Fibroblast of the conjunctiva (primary cell): ENCODE results near the gene DNAJC9.
A peak's percentile ranks its signal among the peaks of the same experiment; 100 is the strongest.
"Not testable (repeated sequence)": the region's sequence is repeated elsewhere in the genome, so short reads cannot be mapped to it uniquely, and the experiment has no call there.

Experiments
- DNase-seq: peaks from one replicate; pipeline ENCODE4 v3.0.0-alpha.2; 2010; ENCODE audit warnings: low read depth

The DNAJC9 gene

GRCh38 chr10:73246646-73247508 is at the start of gene DNAJC9:
DNAJC9 (minus strand) TSS chr10:73247255; CDS start chr10:73247189, 66 bp downstream.
- DNase-seq: peak; percentile 85

- no peak for DNase-seq
Measured at GRCh38 chr10:73293461-73293860, 46.4 kb upstream of the DNAJC9 start.

GRCh38 chr10:73289958-73290357 is 42.9 kb upstream of the DNAJC9 start:
- DNase-seq: no peak

- no peak for DNase-seq
Measured at GRCh38 chr10:73287441-73287840, 40.4 kb upstream of the DNAJC9 start.

- no peak for DNase-seq
Measured at GRCh38 chr10:73281097-73281496, 34.0 kb upstream of the DNAJC9 start.

GRCh38 chr10:73264423-73264822 is 17.4 kb upstream of the DNAJC9 start:
- no peak for DNase-seq

- peak; percentile 22 for DNase-seq
Measured at GRCh38 chr10:73263693-73264347, 16.8 kb upstream of the DNAJC9 start.

GRCh38 chr10:73262880-73263555 is 16.0 kb upstream of the DNAJC9 start:
- no peak for DNase-seq

- peak; percentile 90 for DNase-seq
Measured at GRCh38 chr10:73262105-73262730, 15.2 kb upstream of the DNAJC9 start.

- no peak for DNase-seq
Measured at GRCh38 chr10:73261362-73261995, 14.4 kb upstream of the DNAJC9 start.

GRCh38 chr10:73258612-73259011 is 11.6 kb upstream of the DNAJC9 start:
- DNase-seq: not testable (repeated sequence)

GRCh38 chr10:73253225-73253555 is 6.1 kb upstream of the DNAJC9 start:
- DNase-seq: no peak

GRCh38 chr10:73252445-73253224 is 5.6 kb upstream of the DNAJC9 start, which contains the start of gene MRPS16:
MRPS16 (minus strand) TSS chr10:73252644; CDS start chr10:73252482, 162 bp downstream.
- peak; percentile 96 for DNase-seq

GRCh38 chr10:73251683-73252444 is 4.8 kb upstream of the DNAJC9 start:
- no peak for DNase-seq

- no peak for DNase-seq
Measured at GRCh38 chr10:73248259-73248724, 1.2 kb upstream of the DNAJC9 start.

- DNase-seq: no peak
Measured at GRCh38 chr10:73247509-73248258, 629 bp upstream of the DNAJC9 start.

- no peak for DNase-seq
Measured at GRCh38 chr10:73246322-73246645, 771 bp downstream of the DNAJC9 start.

GRCh38 chr10:73244866-73245477 is 2.1 kb downstream of the DNAJC9 start:
- no peak for DNase-seq

- no peak for DNase-seq
Measured at GRCh38 chr10:73239908-73240307, 7.1 kb downstream of the DNAJC9 start.
